K562 treated with DMSO at 1 percent for 4 hours (cell line): ENCODE data around the gene ERC2. TPM values are rescaled to one million over a fixed set of nuclear protein-coding genes. Genes with fewer than 3 reads are reported as not detected.

Source experiments
- total RNA-seq: library from RNA; unstranded; fragments of 300-600 nt; gene quantifications from 2 replicates; pipeline ENCODE4 v1.2.3, GENCODE V29; 2022; ENCODE audit not compliant: insufficient read depth

ERC2 gene
- total RNA-seq, result not detected in 2 replicates

DNA sequence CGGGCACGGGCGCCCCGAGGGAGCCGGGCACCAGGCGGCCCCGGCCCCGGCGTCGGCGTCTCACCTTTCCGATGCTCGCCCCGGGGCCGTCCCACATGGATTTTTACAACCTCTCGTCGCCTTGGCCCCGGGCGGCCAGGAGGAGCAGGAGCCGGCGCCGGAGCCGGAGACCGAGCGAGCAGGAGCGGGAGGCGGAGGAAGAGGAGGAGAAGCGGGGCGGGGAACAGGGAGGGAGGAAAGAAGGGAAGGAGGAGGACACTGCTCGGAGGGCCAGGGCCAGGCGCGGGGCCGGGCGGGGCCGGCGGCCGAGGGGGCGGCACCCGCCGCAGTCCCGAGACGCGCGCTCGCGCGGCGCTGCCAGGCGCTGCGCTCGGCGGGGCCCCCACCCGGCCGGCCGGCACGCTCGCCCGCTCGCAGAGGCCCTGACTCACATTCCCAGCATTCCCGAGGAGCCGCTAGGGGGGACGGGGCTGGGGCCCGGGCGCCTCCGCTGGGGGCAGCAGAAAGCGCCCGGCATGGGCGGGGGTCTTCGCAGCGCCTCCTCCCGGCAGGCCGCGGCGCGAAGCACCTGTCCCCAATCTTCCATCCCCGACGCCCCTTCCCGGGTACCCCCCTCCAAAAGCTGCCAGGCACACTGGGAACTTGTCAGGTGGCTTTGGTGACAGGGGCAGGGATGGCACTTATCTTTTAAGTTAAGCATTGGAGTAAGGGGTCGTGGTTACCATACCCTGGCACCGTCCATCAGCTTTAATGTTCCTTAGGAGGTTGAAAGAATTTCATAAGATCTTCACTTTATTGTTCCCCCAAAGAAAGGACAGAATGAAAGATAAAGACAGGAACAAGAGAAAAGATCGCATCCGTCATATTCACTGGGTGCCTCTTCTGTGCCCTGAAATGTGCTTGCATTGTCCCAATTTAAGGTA lies at the start of gene ERC2:
TSS of gene ERC2 (minus strand) at position 284 of the 923 bp plus-strand sequence.

DNA sequence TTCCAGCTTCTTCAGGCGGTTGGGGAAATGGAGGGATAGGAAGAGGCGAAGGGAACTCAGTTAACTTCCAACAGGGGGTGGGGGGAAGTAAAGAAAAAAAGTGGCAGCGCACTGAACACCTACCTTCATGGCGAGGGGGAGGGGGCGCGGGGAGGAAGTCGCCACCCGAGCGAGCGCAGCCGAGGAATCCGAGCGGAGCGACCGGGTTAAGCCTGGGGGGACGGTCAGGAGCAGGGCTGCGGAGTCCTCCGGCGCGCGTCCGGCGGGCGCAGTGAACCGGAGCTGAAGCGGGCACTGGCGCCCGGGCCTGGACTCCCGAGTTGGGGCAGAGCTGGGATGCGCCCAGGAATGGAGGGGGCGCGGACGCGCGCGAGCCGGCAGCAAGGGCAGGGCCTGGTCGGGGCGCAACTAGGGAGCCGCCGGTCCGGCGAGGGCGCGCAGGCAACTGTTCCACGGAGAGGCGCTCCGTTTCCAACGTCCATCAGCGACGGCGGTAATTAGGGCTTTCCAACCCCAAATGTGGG lies 981.3 kb downstream of the ERC2 start, which contains the start of gene WNT5A:
TSS of gene WNT5A (minus strand) at position 450 of the 524 bp plus-strand sequence. CDS start at position 129, 321 bp downstream.

Other genes with a start within 250 kb of the ERC2 start
- 1.8 and 4.9 TPM in 2 replicates for gene CCDC66, start 88.7 kb upstream of the ERC2 start, total RNA-seq
- 20.6 and 21.2 TPM in 2 replicates for gene TASOR, start 214.8 kb upstream of the ERC2 start, total RNA-seq